OCI-LY7 (cell line): ENCODE measurements around the gene CMTM7. TPM values are rescaled to one million over a fixed set of nuclear protein-coding genes. Genes with fewer than 3 reads are reported as not detected.
A peak's percentile ranks its signal among the peaks of the same experiment; 100 is the strongest.

ENCODE experiments used
- BruUV-seq: library from RNA; stranded (reverse); fragments of 400-500 nt; replicated peaks from 2 replicates; lab custom pipeline; 2021; lab: Mats Ljungman, UMichigan
- CTCF ChIA-PET: fragments of 300-600 bp; sonication (Branson Sonifier 250); formaldehyde crosslinking; loops from one replicate; lab custom pipeline; 2022; ENCODE audit warnings: antibody characterized with exemption; ENCODE audit not compliant: unreplicated experiment; lab: Charles Lee
- POLR2A ChIA-PET: fragments of 300-600 bp; sonication (Branson Sonifier 250); formaldehyde crosslinking; loops from one replicate; lab custom pipeline; 2022; ENCODE audit warnings: antibody characterized with exemption; lab: Charles Lee
- DNase-seq: peaks from one replicate; pipeline ENCODE4 v3.0.0-alpha.2; 2015; ENCODE audit warnings: low spot score
- H2AFZ ChIP-seq: fragments of 200-600 bp; sonication (generic), shearing (Covaris generic); 2 replicates; pipeline ENCODE4 v1.6.1; 2014; ENCODE audit warnings: mild to moderate bottlenecking, antibody characterized with exemption, low read length, moderate library complexity
- H3K27ac ChIP-seq: fragments of 200-600 bp; sonication (generic); 2 replicates; pipeline ENCODE4 v1.5.1; 2014; ENCODE audit warnings: mixed run types, low read depth, mild to moderate bottlenecking, moderate library complexity, low read length, inconsistent platforms; ENCODE audit not compliant: poor library complexity, severe bottlenecking
- H3K36me3 ChIP-seq: fragments of 200-600 bp; sonication (generic); 2 replicates; pipeline ENCODE4 v1.6.1; 2014; ENCODE audit warnings: mild to moderate bottlenecking, antibody characterized with exemption, low read length, moderate library complexity, mixed read lengths; ENCODE audit not compliant: insufficient read depth
- H3K4me1 ChIP-seq: fragments of 200-600 bp; sonication (generic); 2 replicates; pipeline ENCODE4 v1.5.1; 2014; ENCODE audit warnings: mild to moderate bottlenecking, low read length; ENCODE audit not compliant: insufficient read depth, poor library complexity, severe bottlenecking
- H3K4me2 ChIP-seq: fragments of 200-600 bp; sonication (generic); 2 replicates; pipeline ENCODE4 v1.6.1; 2014; ENCODE audit warnings: mild to moderate bottlenecking, low read length
- H3K4me3 ChIP-seq: fragments of 200-600 bp; sonication (generic); 2 replicates; pipeline ENCODE4 v1.5.1; 2014; ENCODE audit warnings: mild to moderate bottlenecking, low read depth, low read length; ENCODE audit not compliant: poor library complexity, severe bottlenecking
- H3K79me2 ChIP-seq: fragments of 200-600 bp; sonication (generic); 2 replicates; pipeline ENCODE4 v1.6.1; 2016; ENCODE audit warnings: low read depth, mild to moderate bottlenecking, low read length, moderate library complexity, mixed read lengths; ENCODE audit not compliant: insufficient read depth
- H3K9me2 ChIP-seq: fragments of 200-600 bp; sonication (generic); 2 replicates; pipeline ENCODE4 v1.6.1; 2016; ENCODE audit warnings: mild to moderate bottlenecking, low read length, mixed read lengths; ENCODE audit not compliant: insufficient read depth
- H3K9me3 ChIP-seq: fragments of 200-600 bp; sonication (generic); 2 replicates; pipeline ENCODE4 v1.6.1; 2014; ENCODE audit warnings: mild to moderate bottlenecking, mixed run types, low read length, mixed read lengths
- H4K20me1 ChIP-seq: fragments of 200-600 bp; sonication (generic); 2 replicates; pipeline ENCODE4 v1.6.1; 2014; ENCODE audit warnings: mild to moderate bottlenecking, antibody characterized with exemption, low read length, moderate library complexity, mixed read lengths; ENCODE audit not compliant: insufficient read depth
- CTCF ChIP-seq: fragments of 200-600 bp; sonication (generic); conservative IDR thresholded peaks from 2 replicates; pipeline ENCODE4 v1.5.1; 2014; ENCODE audit warnings: mild to moderate bottlenecking, antibody characterized with exemption, low read length, moderate library complexity, mixed read lengths
- EZH2phosphoT487 ChIP-seq: fragments of 200-600 bp; sonication (generic); IDR thresholded peaks from 2 replicates; pipeline ENCODE4 v1.6.1; 2018; ENCODE audit warnings: low read depth, borderline replicate concordance, mild to moderate bottlenecking, mixed run types, antibody characterized with exemption, low read length, moderate library complexity, mixed read lengths
- intact Hi-C: fragments of 100-400 bp; cut with micrococcal nuclease; formaldehyde crosslinking; loops from one replicate; pipeline ENCODE4 v1.10.0; 2022; ENCODE audit not compliant: unreplicated experiment
- total RNA-seq, 2 experiments: library from RNA; depleted of rRNA in 1 of 2; stranded (reverse); fragments of >200 nt in 1 of 2; shearing (Covaris generic) in 1 of 2; gene quantifications; 2 replicates each; pipeline ENCODE4 v1.2.3, GENCODE V29; 2014 to 2022

Gene CMTM7
- total RNA-seq, 2 experiments from 2014 or later: 16.0 to 19.0 TPM

GRCh38 chr3:32484436-32484835 lies 92.8 kb downstream of the CMTM7 start:
- DNase-seq: peak; percentile 24
- no peak overlapping the region for H3K4me3 ChIP-seq
- H3K27ac ChIP-seq: no peak overlapping the region
- intact Hi-C loops: no loop called here
- no peaks in the 10 kb centered on the region for H3K9me3 ChIP-seq
- peak overlapping the region; percentile 37 for H3K4me2 ChIP-seq
- H4K20me1 ChIP-seq: no peaks in the 10 kb centered on the region
- no peaks in the 10 kb centered on the region for H3K79me2 ChIP-seq
- no peak for TF ChIP-seq CTCF
- TF ChIP-seq EZH2phosphoT487: no peak
- H3K36me3 ChIP-seq: peaks cover 55% of the 10 kb centered on the region
- ChIA-PET POLR2A (interaction anchor here (0.6 to 1.6 kb wide), 7 partner anchors 11 to 168 kb away, joined by 3 to 9 read pairs (median 3); no protein-coding TSS in a partner anchor), CTCF (no interaction called here)
- peaks cover 14% of the 10 kb centered on the region for H3K4me1 ChIP-seq
- no peaks in the 10 kb centered on the region for H3K9me2 ChIP-seq
- no peak overlapping the region for H2AFZ ChIP-seq
- no TSS peak for BruUV-seq

GRCh38 chr3:32487781-32488473 lies 96.3 kb downstream of the CMTM7 start:
- no peaks in the 10 kb centered on the region for H3K79me2 ChIP-seq

More at GRCh38 chr3:32487781-32488473, 96.3 kb downstream of the CMTM7 start:
- no peaks in the 10 kb centered on the region for H3K9me2 ChIP-seq
- peaks cover 55% of the 10 kb centered on the region for H3K36me3 ChIP-seq
- H3K27ac ChIP-seq: no peak overlapping the region
- no peak for TF ChIP-seq CTCF
- TF ChIP-seq EZH2phosphoT487: no peak
- no peak overlapping the region for H2AFZ ChIP-seq
- POLR2A ChIA-PET: interaction anchor here (0.7 to 1.2 kb wide), 3 partner anchors 10 to 1063 kb away, joined by 3 to 4 read pairs (median 3); no protein-coding TSS in a partner anchor
- intact Hi-C loops: no loop called here
- H4K20me1 ChIP-seq: no peaks in the 10 kb centered on the region
- H3K4me2 ChIP-seq: no peak overlapping the region
- H3K4me3 ChIP-seq: no peak overlapping the region
- DNase-seq: no peak
- CTCF ChIA-PET: no interaction called here
- H3K9me3 ChIP-seq: no peaks in the 10 kb centered on the region
- peaks cover 14% of the 10 kb centered on the region for H3K4me1 ChIP-seq
- BruUV-seq: no TSS peak
